IMR-90 (cell line): ENCODE measurements around the gene SRPRA. TPM values are rescaled to one million over a fixed set of nuclear protein-coding genes. Genes with fewer than 3 reads are reported as not detected.

ENCODE experiments used
- ATAC-seq: fragments of 200-7000 bp; cut with Tn5 transposase; 2 replicates; pipeline ENCODE4 v1.9.1; 2020; ENCODE audit warnings: low read depth, mild to moderate bottlenecking, moderate library complexity
- BruUV-seq: library from RNA; stranded (reverse); fragments of 400-500 nt; replicated peaks from 2 replicates; lab custom pipeline; 2021; lab: Mats Ljungman, UMichigan
- CTCF ChIA-PET: fragments of 300-600 bp; formaldehyde crosslinking; extraction: SDS; loops from one replicate; lab custom pipeline; 2021; ENCODE audit warnings: antibody characterized with exemption; lab: Yijun Ruan, JAX
- POLR2A ChIA-PET: fragments of 300-600 bp; sonication (Branson Sonifier 250); formaldehyde crosslinking; loops from one replicate; lab custom pipeline; 2022; ENCODE audit warnings: antibody characterized with exemption; ENCODE audit not compliant: unreplicated experiment; lab: Charles Lee
- DNase-seq: peaks from one replicate; pipeline ENCODE4 v3.0.0; 2013
- H2AFZ ChIP-seq: replicated peaks from 2 replicates; pipeline ENCODE3; 2013; ENCODE audit warnings: low read length, mild to moderate bottlenecking; ENCODE audit not compliant: poor library complexity
- H2AK5ac ChIP-seq: 2 replicates; pipeline ENCODE4 v1.6.1; 2013; ENCODE audit warnings: low read depth, low read length, inconsistent platforms
- H2AK9ac ChIP-seq: replicated peaks from 2 replicates; pipeline ENCODE3; 2013; ENCODE audit warnings: mild to moderate bottlenecking, low read depth, low read length, moderate library complexity; ENCODE audit not compliant: poor library complexity
- H2BK120ac ChIP-seq: 2 replicates; pipeline ENCODE4 v1.6.1; 2013; ENCODE audit warnings: low read depth, low read length, inconsistent platforms
- H2BK15ac ChIP-seq: 3 replicates; pipeline ENCODE4 v1.6.1; 2013; ENCODE audit warnings: low read depth, low read length, inconsistent platforms
- H2BK20ac ChIP-seq: 2 replicates; pipeline ENCODE4 v1.6.1; 2013; ENCODE audit warnings: low read depth, mild to moderate bottlenecking, inconsistent platforms, low read length, moderate library complexity
- H2BK5ac ChIP-seq: 2 replicates; pipeline ENCODE4 v1.6.1; 2013; ENCODE audit warnings: mild to moderate bottlenecking, low read depth, low read length, inconsistent platforms; ENCODE audit not compliant: poor library complexity, severe bottlenecking
- H3K14ac ChIP-seq: replicated peaks from 2 replicates; pipeline ENCODE4 v1.6.1; 2013; ENCODE audit warnings: low read depth, low read length, inconsistent platforms
- H3K18ac ChIP-seq: 2 replicates; pipeline ENCODE4 v1.6.1; 2013; ENCODE audit warnings: low read depth, low read length, control low read depth
- H3K23ac ChIP-seq: 2 replicates; pipeline ENCODE4 v1.6.1; 2013; ENCODE audit warnings: low read depth, low read length, inconsistent platforms
- H3K27ac ChIP-seq: 2 replicates; pipeline ENCODE4 v1.5.1; 2013; ENCODE audit warnings: mild to moderate bottlenecking, control low read depth, low read length; ENCODE audit not compliant: insufficient read depth
- H3K27me3 ChIP-seq: 2 replicates; pipeline ENCODE4 v1.6.1; 2013; ENCODE audit warnings: low read length; ENCODE audit not compliant: control insufficient read depth, insufficient read depth
- H3K36me3 ChIP-seq: 2 replicates; pipeline ENCODE4 v1.6.1; 2013; ENCODE audit warnings: low read length, mixed read lengths; ENCODE audit not compliant: control insufficient read depth, insufficient read depth
- H3K4ac ChIP-seq: 2 replicates; pipeline ENCODE4 v1.6.1; 2013; ENCODE audit warnings: low read depth, low read length, inconsistent platforms
- H3K4me1 ChIP-seq: 2 replicates; pipeline ENCODE4 v1.6.1; 2013; ENCODE audit warnings: low read length, mixed read lengths; ENCODE audit not compliant: control insufficient read depth, insufficient read depth
- H3K4me2 ChIP-seq: 2 replicates; pipeline ENCODE4 v1.6.1; 2013; ENCODE audit warnings: low read depth, mild to moderate bottlenecking, control low read depth, low read length, moderate library complexity
- H3K4me3 ChIP-seq: 2 replicates; pipeline ENCODE4 v1.5.1; 2013; ENCODE audit warnings: low read depth, mild to moderate bottlenecking, control low read depth, low read length, moderate library complexity; ENCODE audit not compliant: insufficient read depth
- H3K56ac ChIP-seq: 2 replicates; pipeline ENCODE4 v1.6.1; 2013; ENCODE audit warnings: low read length, inconsistent platforms; ENCODE audit not compliant: insufficient read depth; ENCODE audit errors: extremely low read depth
- H3K79me1 ChIP-seq, 2 experiments: 2 replicates each; pipeline ENCODE4 v1.6.1; 2013; ENCODE audit warnings: low read length in 2 of 2, inconsistent platforms in 1 of 2, low read depth in 1 of 2
- H3K9ac ChIP-seq: 2 replicates; pipeline ENCODE4 v1.6.1; 2013; ENCODE audit warnings: low read depth, low read length, control low read depth
- H3K9me1 ChIP-seq: 2 replicates; pipeline ENCODE4 v1.6.1; 2013; ENCODE audit warnings: low read length, inconsistent platforms; ENCODE audit not compliant: insufficient read depth
- H3K9me3 ChIP-seq: 2 replicates; pipeline ENCODE4 v1.6.1; 2013; ENCODE audit warnings: low read length; ENCODE audit not compliant: control insufficient read depth, insufficient read depth
- H4K20me1 ChIP-seq: 2 replicates; pipeline ENCODE4 v1.6.1; 2013; ENCODE audit warnings: low read length, inconsistent platforms; ENCODE audit not compliant: insufficient read depth
- H4K5ac ChIP-seq: 2 replicates; pipeline ENCODE4 v1.6.1; 2013; ENCODE audit warnings: mild to moderate bottlenecking, low read depth, low read length, control low read depth
- H4K8ac ChIP-seq, 2 experiments: 2 replicates each; pipeline ENCODE4 v1.6.1; 2013; ENCODE audit warnings: low read depth in 2 of 2, low read length in 2 of 2, control low read depth in 1 of 2, inconsistent platforms in 1 of 2
- H4K91ac ChIP-seq: 2 replicates; pipeline ENCODE4 v1.6.1; 2013; ENCODE audit warnings: low read depth, low read length, inconsistent platforms; ENCODE audit not compliant: insufficient read depth
- BHLHE40 ChIP-seq: fragments of 150-350 bp; IDR thresholded peaks from 2 replicates; pipeline ENCODE4 v1.6.1; 2016; ENCODE audit warnings: mild to moderate bottlenecking, low read depth, low read length
- CEBPB ChIP-seq: IDR thresholded peaks from 2 replicates; pipeline ENCODE4 v1.6.1; 2012; ENCODE audit warnings: low read depth, low read length, improper control_type of control experiment
- CHD1 ChIP-seq: IDR thresholded peaks from 2 replicates; pipeline ENCODE4 v1.6.1; 2012; ENCODE audit warnings: low read depth, low read length, improper control_type of control experiment
- FOS ChIP-seq: fragments of 150-350 bp; IDR thresholded peaks from 2 replicates; pipeline ENCODE4 v1.6.1; 2016; ENCODE audit warnings: low read depth, low read length
- MAFK ChIP-seq: IDR thresholded peaks from 2 replicates; pipeline ENCODE4 v1.6.1; 2012; ENCODE audit warnings: low read depth, low read length, improper control_type of control experiment
- MAZ ChIP-seq: IDR thresholded peaks from 2 replicates; pipeline ENCODE4 v1.6.1; 2012; ENCODE audit warnings: low read depth, mild to moderate bottlenecking, low read length, improper control_type of control experiment, moderate library complexity, borderline replicate concordance
- MXI1 ChIP-seq: IDR thresholded peaks from 2 replicates; pipeline ENCODE4 v1.6.1; 2012; ENCODE audit warnings: low read depth, mild to moderate bottlenecking, low read length, moderate library complexity, borderline replicate concordance
- NFE2L2 ChIP-seq: fragments of 150-350 bp; IDR thresholded peaks from 2 replicates; pipeline ENCODE4 v1.6.1; 2016; ENCODE audit warnings: low read depth, mild to moderate bottlenecking, low read length
- POLR2A ChIP-seq: IDR thresholded peaks from 2 replicates; pipeline ENCODE4 v1.6.1; 2012; ENCODE audit warnings: mild to moderate bottlenecking, low read depth, low read length
- RAD21 ChIP-seq: IDR thresholded peaks from 2 replicates; pipeline ENCODE4 v1.6.1; 2012; ENCODE audit warnings: low read length, improper control_type of control experiment
- RCOR1 ChIP-seq: IDR thresholded peaks from 2 replicates; pipeline ENCODE4 v1.6.1; 2012; ENCODE audit warnings: mild to moderate bottlenecking, low read length, improper control_type of control experiment; ENCODE audit not compliant: insufficient replicate concordance
- RFX5 ChIP-seq: IDR thresholded peaks from 2 replicates; pipeline ENCODE4 v1.8.0; 2012; ENCODE audit warnings: low read depth, mild to moderate bottlenecking, low read length, moderate library complexity
- SMC3 ChIP-seq: fragments of 150-350 bp; IDR thresholded peaks from 2 replicates; pipeline ENCODE4 v1.6.1; 2016; ENCODE audit warnings: low read depth, mild to moderate bottlenecking, antibody characterized with exemption, low read length, moderate library complexity
- WGBS, 2 experiments: methylation state at CpG; one replicate each; pipeline versions ENCODE4 v1.1.5 to v1.1.7; 2013; ENCODE audit warnings: missing lambda C conversion rate in 2 of 2; ENCODE audit not compliant: insufficient read length in 1 of 2; ENCODE audit errors: extremely low coverage in 2 of 2; 5-methylcytosine and 5-hydroxymethylcytosine counted together
- dilution Hi-C: fragments of 300-500 bp; cut with HindIII; formaldehyde crosslinking; loops from one replicate; pipeline ENCODE4 v1.14.3; 2018; ENCODE audit warnings: low sequenced_read_pairs; ENCODE audit not compliant: unreplicated experiment
- in situ Hi-C: fragments of 300-500 bp; cut with MboI; formaldehyde crosslinking; loops from 3 replicates; pipeline ENCODE4 v1.14.3; 2019; ENCODE audit warnings: low sequenced_read_pairs, inconsistent platforms, mixed read lengths
- intact Hi-C: fragments of 100-400 bp; cut with micrococcal nuclease; formaldehyde crosslinking; loops from 2 replicates; pipeline ENCODE4 v1.10.0; 2022
- polyA plus RNA-seq, 3 experiments: library from polyadenylated mRNA; depleted of rRNA; stranded (reverse); fragments of >200 nt; gene quantifications; 2 replicates each; pipeline ENCODE4 v1.2.3, GENCODE V29; 2012; ENCODE audit warnings: low replicate concordance in 1 of 3
- total RNA-seq: library from RNA; depleted of rRNA; stranded (reverse); fragments of >200 nt; gene quantifications from 2 replicates; pipeline ENCODE4 v1.2.3, GENCODE V29; 2012
- TF ChIP-seq, protein P1 (sequence below): fragments of 150-350 bp; IDR thresholded peaks from 2 replicates; pipeline ENCODE4 v1.6.1; 2016; ENCODE audit warnings: low read depth, mild to moderate bottlenecking, low read length, moderate library complexity, borderline replicate concordance
- TF ChIP-seq, protein P2 (sequence below): conservative IDR thresholded peaks from 2 replicates; pipeline ENCODE4 v1.5.1; 2012; ENCODE audit warnings: mild to moderate bottlenecking, low read depth, low read length, improper control_type of control experiment
- TF ChIP-seq, protein P3 (sequence below): fragments of 150-350 bp; IDR thresholded peaks from 2 replicates; pipeline ENCODE4 v1.6.1; 2017; ENCODE audit warnings: mild to moderate bottlenecking, antibody characterized with exemption, low read length, low read depth

Gene SRPRA
- total and polyA plus RNA-seq, 2 of the 4 experiments (the other 2 are of a cell fraction) = 108 to 131 TPM

DNA sequence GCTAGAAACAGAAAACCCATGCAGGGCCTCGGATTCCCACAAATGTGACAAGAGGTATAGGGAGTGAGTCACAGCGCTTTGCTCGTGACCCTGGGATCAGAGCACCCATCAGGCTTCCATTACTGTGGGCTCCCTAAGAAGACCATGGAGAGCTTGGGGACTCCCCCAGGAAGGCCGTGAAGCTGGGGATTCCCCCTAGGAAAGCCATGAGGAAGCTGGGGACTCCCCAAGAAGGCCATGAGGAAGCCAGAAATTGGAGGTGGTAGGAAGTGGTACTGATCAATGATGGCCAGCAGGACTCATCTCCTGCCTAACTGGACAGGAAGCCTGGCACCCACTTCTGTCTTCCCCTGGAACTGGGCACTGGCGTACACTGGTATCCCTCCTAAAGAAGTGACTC is 25.0 kb upstream of the SRPRA start:
- Histone ChIP-seq H4K20me1 (no peaks in the 10 kb centered on the region), H3K27me3 (no peaks in the 10 kb centered on the region), H2AFZ (no peak overlapping the region), H3K9me1 (no peaks in the 10 kb centered on the region), H3K9ac (no peak overlapping the region), H3K4me3 (no peak overlapping the region), H2BK20ac (no peak overlapping the region), H3K4ac (no peak overlapping the region), H3K27ac (no peak overlapping the region), H2BK5ac (no peak overlapping the region), H3K18ac (no peak overlapping the region), H3K9me3 (no peaks in the 10 kb centered on the region), H4K5ac (no peak overlapping the region), H2AK5ac (no peak overlapping the region), H3K23ac (no peak overlapping the region), H3K14ac (no peak overlapping the region), H3K56ac (no peak overlapping the region), H4K91ac (no peak overlapping the region), H2BK120ac (no peak overlapping the region), H3K4me1 (no peaks in the 10 kb centered on the region), H3K79me1 (peaks cover 0 to 3% of the 10 kb centered on the region in 2 experiments; a peak in 2 of 4 replicates), H2BK15ac (no peak overlapping the region), H2AK9ac (no peak overlapping the region), H3K36me3 (peaks cover 35% of the 10 kb centered on the region), H4K8ac (no peak overlapping the region), H3K4me2 (no peak overlapping the region)
- ATAC-seq (no peak), DNase-seq (no peak)
- TF ChIP-seq CEBPB = no peak
- no peak for TF ChIP-seq RCOR1
- no peak for TF ChIP-seq MXI1
- TF ChIP-seq MAFK = no peak
- TF ChIP-seq, protein P1, sequence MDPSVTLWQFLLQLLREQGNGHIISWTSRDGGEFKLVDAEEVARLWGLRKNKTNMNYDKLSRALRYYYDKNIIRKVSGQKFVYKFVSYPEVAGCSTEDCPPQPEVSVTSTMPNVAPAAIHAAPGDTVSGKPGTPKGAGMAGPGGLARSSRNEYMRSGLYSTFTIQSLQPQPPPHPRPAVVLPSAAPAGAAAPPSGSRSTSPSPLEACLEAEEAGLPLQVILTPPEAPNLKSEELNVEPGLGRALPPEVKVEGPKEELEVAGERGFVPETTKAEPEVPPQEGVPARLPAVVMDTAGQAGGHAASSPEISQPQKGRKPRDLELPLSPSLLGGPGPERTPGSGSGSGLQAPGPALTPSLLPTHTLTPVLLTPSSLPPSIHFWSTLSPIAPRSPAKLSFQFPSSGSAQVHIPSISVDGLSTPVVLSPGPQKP = no peak
- TF ChIP-seq BHLHE40 = no peak
- TF ChIP-seq POLR2A = no peak
- TF ChIP-seq, protein P2, sequence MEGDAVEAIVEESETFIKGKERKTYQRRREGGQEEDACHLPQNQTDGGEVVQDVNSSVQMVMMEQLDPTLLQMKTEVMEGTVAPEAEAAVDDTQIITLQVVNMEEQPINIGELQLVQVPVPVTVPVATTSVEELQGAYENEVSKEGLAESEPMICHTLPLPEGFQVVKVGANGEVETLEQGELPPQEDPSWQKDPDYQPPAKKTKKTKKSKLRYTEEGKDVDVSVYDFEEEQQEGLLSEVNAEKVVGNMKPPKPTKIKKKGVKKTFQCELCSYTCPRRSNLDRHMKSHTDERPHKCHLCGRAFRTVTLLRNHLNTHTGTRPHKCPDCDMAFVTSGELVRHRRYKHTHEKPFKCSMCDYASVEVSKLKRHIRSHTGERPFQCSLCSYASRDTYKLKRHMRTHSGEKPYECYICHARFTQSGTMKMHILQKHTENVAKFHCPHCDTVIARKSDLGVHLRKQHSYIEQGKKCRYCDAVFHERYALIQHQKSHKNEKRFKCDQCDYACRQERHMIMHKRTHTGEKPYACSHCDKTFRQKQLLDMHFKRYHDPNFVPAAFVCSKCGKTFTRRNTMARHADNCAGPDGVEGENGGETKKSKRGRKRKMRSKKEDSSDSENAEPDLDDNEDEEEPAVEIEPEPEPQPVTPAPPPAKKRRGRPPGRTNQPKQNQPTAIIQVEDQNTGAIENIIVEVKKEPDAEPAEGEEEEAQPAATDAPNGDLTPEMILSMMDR = no peak
- TF ChIP-seq, protein P3, sequence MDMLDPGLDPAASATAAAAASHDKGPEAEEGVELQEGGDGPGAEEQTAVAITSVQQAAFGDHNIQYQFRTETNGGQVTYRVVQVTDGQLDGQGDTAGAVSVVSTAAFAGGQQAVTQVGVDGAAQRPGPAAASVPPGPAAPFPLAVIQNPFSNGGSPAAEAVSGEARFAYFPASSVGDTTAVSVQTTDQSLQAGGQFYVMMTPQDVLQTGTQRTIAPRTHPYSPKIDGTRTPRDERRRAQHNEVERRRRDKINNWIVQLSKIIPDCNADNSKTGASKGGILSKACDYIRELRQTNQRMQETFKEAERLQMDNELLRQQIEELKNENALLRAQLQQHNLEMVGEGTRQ = no peak
- TF ChIP-seq CHD1 = no peak
- TF ChIP-seq NFE2L2 = no peak
- no peak for TF ChIP-seq RFX5
- no peak for TF ChIP-seq RAD21
- no peak for TF ChIP-seq SMC3
- no peak for TF ChIP-seq MAZ
- TF ChIP-seq FOS = no peak
- BruUV-seq = no TSS peak
- in situ Hi-C loops (no loop called here), intact Hi-C loops (no loop called here), dilution Hi-C loops (no loop called here)
- WGBS, 2 experiments = 100% methylated on average over 4 of the region's 5 CpGs; no CpG with 5 or more reads in 1 of the 2 experiments
- ChIA-PET CTCF (no interaction called here), POLR2A (interaction anchor here (0.6 kb wide), 1 partner anchor 126 kb away, joined by 13 read pairs; no protein-coding TSS in a partner anchor)
